Myocyte (in vitro differentiated cells): Measurements from ENCODE around the gene TTC1. TPM values are rescaled to one million over a fixed set of nuclear protein-coding genes. Genes with fewer than 3 reads are reported as not detected.
"Not testable (repeated sequence)": the region's sequence is repeated elsewhere in the genome, so short reads cannot be mapped to it uniquely, and the experiment has no call there.

Experiments
- DNase-seq: peaks from one replicate; pipeline ENCODE4 v3.0.0-alpha.2; 2012; ENCODE audit warnings: low read depth
- total RNA-seq: library from RNA; depleted of rRNA; stranded (reverse); fragments of >200 nt; gene quantifications from 2 replicates; pipeline ENCODE4 v1.2.3, GENCODE V29; 2014

The TTC1 gene
- total RNA-seq, 1 donor from 2014 or later = 71.2 TPM

GRCh38 chr5:160039810-160040470, 31.0 kb downstream of the TTC1 start:
- DNase-seq = no peak

GRCh38 chr5:160040471-160040835, 31.5 kb downstream of the TTC1 start:
- no peak for DNase-seq

DNA sequence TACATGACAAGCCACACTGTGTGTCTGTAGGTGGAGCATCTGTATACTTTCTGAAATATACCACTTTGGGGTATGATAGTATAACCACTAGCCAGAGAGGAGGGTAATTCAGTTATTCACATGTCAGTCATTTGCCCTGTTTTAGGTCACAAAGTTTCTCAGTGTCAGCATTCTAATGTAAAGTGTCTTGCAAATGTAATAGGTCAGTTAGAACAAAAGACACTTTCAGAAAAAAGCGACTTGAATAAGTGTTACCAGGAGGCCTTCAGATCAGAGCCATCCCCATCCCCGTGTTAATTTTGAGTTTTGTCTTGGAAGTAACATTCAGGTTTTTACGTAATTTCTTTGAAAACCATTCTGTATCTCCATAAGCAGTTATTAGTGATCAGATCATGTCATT, 33.7 kb downstream of the TTC1 start:
- no peak for DNase-seq

GRCh38 chr5:160044391-160044804, 35.5 kb downstream of the TTC1 start:
- no peak for DNase-seq

DNA sequence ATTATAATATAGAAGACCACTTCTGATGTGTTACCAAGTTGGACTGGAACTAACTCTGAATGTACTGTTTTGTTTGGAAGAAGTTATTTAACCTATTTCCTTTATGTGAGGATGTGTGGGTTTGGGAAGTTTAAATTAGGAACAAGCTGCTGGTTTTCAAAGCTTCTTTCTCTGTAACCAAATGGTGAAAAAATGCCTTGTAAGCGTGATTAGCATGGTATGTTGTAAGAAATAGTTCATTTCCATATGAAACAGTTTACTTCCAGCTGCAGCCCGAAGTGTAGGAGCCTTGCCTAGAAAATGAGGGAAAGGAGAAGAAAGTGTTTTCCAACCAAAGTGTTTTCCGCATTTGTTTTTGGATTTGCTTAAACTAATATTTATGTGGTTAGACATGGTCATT, 36.0 kb downstream of the TTC1 start:
- no peak for DNase-seq

DNA sequence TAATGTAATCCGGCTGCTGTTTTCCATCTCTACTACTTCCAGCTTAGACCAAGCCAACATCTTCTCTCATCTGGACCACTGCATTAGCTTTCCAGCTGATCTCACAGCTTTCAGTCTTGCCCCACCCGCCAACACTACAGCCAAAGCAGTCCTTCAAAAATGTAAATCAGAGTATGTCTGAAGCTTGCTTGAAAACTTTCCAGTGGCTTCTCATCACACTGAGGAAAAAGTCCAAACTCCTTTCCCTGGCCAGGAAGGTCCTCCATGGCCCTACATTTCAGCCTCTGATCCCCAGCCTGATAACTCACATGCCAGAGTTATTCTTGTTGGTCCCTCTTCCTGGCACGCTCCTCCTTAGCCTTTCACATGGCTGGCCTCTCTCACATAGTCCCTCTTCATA, 38.5 kb downstream of the TTC1 start:
- DNase-seq = no peak

- no peak for DNase-seq
These were observed 39.2 kb downstream of the TTC1 start for GRCh38 chr5:160048131-160048530.

- DNase-seq = no peak
These were observed 40.2 kb downstream of the TTC1 start for GRCh38 chr5:160049099-160049498.

DNA sequence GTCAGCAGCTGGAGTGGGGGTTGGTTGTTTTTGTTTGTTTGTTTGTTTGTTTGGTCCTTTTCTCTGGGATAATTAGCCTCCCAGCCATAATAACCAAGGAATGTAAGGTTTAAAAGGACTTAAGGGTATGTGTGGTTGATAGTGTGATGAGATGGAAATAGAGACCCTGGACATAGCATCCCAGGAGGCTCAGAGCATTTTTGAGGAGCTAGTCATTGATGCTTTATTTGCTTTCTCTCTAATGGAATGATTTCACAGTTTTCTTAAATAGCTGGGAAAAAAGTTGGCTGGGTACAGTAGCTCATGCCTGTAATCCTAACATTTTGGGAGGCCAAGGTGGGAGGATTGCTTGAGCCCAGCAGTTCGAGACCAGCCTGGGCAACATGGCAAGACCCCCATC, 45.1 kb downstream of the TTC1 start:
- no peak for DNase-seq

- DNase-seq = no peak
These were observed 45.9 kb downstream of the TTC1 start for GRCh38 chr5:160054831-160055230.

- no peak for DNase-seq
These were observed 48.3 kb downstream of the TTC1 start for GRCh38 chr5:160057256-160057655.

GRCh38 chr5:160060001-160060400, 51.1 kb downstream of the TTC1 start:
- DNase-seq = no peak

DNA sequence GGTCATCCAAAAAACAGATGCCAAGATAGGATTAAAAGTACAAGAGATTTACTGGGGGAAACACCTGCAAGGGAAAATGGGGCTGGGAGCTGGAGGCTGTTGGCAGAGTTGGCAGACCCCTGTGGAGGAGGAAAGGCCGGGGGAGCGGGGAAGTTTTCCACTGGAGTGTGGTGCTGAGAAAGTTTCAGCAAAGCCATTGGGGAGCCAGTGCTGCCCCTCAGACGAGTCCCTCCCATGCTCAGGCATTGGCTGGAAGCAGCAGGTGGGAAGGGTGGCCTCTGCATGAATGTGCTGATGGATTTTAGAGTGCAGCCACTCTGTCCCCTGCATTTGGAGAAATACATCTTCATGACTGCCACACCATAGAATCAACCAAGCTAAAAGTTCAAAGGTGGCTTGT, 52.8 kb downstream of the TTC1 start:
- no peak for DNase-seq

- DNase-seq = peak; percentile 8
These were observed 55.5 kb downstream of the TTC1 start for GRCh38 chr5:160064417-160064810.

GRCh38 chr5:160064995-160065614, 56.2 kb downstream of the TTC1 start:
- no peak for DNase-seq

DNA sequence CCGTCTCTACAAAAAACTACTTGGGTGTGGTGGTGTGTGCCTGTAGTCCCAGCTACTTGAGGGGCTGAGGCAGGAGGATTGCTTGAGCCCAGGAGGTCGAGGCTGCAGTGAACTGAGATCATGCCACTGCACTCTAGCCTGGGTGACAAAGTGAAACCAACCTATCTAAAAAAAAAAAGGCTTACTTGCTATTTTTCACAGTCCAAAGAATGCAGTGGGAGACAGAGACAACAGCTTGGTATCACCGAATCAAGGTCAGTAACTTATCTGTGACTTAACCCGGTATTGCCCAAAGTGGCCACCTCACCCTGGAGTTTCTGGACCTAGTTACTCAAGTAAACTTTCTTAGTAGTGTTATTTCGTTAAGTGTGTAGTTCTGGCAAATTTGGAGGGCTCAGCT, 60.2 kb downstream of the TTC1 start:
- not testable (repeated sequence) for DNase-seq

DNA sequence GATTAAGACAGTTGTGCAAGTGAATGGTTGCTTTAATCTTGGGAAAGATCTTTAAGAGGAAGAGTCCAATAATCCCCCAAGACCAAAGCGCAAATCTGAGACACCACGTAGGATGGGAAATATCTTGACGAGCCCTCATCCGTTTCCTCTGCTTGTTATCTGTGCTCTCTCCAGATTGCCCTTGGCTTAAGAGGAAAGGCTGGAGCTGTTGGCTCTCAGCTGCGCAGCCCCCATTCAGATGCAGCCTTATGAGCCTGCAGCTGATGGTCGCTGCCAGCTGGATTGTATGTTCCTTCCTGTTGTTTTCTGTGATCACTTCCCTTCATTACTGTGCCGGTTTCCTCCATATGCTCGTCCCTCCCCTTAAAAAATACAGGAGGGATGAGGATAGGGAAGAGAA, 62.6 kb downstream of the TTC1 start:
- no peak for DNase-seq

- DNase-seq = no peak
These were observed 63.0 kb downstream of the TTC1 start for GRCh38 chr5:160071916-160072315.

DNA sequence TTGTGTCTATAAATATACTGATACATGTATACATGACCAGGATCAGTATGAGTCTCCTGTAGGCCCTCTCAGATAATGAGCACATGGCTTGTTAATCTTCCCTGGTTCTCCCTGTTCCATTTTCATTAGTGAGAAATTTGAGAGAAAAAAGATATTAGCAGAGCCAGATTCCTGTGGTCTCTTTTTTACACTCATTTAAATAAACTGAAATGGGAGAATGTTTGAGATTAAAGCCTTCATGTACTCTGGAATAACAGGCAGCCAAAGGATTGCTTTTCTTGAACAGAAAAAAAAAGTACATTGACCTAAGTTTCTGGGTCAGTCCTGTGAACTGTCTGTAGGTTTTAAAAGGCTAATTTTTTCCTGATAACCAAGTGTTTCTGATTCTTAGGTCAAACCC, 66.1 kb downstream of the TTC1 start:
- no peak for DNase-seq

DNA sequence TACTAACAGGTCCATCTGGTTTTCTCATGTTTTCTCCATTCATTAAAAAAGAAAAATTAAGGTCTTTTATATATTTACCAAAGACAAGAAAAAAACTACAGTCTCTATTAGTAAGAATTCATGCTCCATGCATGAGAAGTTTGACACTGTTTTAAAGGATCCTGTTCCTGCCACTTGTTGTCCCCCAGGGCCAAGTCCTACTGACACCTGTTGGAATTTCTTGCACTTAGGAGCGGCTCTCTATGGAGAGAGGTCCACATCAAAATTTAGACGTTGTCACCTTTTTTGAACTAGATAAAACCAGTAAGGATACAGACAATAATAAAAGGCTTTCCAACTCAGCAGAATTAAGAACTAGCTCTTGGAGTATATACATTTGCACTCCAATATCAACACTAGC, 68.1 kb downstream of the TTC1 start:
- no peak for DNase-seq

DNA sequence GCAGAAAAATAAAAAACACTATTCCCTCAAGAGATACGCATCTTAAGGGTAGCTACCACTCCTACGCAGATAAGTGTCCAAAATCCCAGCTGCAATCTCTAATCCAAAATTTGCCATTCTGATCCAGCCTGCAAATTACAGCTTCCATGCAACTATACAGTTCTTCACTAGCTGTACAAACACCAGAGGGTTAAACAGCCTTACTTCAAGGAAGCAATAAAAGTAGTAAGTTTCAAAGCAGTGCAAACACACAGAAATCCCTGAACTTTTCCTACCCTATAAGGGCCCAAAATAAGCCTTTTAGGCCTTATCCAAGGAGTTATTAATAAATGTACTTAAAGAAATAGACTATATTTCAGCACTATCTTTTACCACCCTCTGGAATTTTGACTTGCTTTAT, 70.8 kb downstream of the TTC1 start:
- no peak for DNase-seq

DNA sequence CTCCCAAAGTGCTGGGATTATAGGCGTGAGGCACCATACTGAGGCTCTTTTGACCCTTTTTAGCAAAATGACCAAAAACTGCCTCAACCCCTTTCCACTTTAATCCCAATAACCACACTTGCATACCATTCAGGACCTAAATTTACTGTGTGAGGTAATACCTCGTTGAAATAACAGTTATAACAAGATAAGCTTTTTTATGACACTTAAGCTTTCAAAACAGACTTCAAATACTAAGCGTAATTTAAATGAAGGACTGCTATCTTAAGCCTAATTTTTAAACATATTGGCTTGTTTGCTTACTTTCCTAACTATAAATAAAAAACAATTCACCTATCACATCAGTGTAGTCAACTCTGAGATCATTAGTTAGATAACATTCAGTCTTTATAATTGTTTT, 72.6 kb downstream of the TTC1 start:
- DNase-seq = no peak
